ENCODE results near the gene JMJD7.

The JMJD7 gene

DNA sequence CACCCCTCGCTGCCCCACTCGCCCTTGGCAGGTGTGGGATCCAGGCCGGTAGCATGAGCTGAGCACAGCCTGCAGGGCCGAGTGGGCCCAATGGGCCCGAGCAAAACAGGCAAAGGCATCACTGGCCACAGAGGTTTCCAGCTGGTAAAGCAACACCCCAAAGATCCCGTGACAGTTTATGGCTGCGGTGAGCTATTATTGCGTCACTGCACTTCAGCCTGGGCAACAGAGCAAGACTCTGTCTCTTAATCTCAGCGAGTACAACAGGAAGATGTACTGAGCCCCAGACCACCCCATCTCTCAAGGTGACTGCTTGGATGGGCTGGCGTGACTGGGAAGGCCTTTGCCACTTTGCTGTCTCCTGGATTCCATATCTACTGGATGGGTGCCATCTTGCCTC lies 4.3 kb downstream of the JMJD7 start:
- WGBS (ENCODE audit: extremely low coverage, insufficient coverage, insufficient read length), result no CpG with 5 or more reads among the region's 10 CpGs
- no peaks in the 10 kb centered on the region for H3K9me3 ChIP-seq (ENCODE audit: insufficient read depth, low read depth, low read length)
- no peak overlapping the region for H2BK5ac ChIP-seq (ENCODE audit: low read depth, low read length, poor library complexity)

DNA sequence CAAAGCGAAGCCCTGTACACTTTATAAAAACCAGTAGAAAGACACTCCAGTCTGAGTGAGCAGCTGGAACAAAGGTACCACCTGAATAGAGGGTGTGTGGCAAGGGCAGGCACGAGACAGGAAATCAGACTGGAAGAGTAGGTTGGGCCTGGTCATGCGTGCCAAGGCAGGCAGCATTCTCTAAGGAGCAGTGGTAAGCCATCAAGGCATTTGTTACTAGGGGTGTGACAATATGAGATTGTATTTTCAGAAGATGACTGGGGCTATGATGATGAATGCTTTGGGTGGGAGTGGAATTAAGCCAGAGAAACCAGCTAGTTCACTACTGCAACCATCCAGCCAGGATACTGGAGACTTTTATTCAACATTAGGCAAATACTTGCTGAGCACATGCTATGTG lies 5.0 kb downstream of the JMJD7 start:
- no peak overlapping the region for H3K4me2 ChIP-seq (ENCODE audit: low read length)
- no peak overlapping the region for H3K9ac ChIP-seq (ENCODE audit: low read length)
- no peak overlapping the region for H3K27ac ChIP-seq (ENCODE audit: low read depth, low read length)
- no peaks in the 10 kb centered on the region for H3K27me3 ChIP-seq (ENCODE audit: insufficient read depth, low read length)
- H2AFZ ChIP-seq (ENCODE audit: insufficient read depth, low read length, poor library complexity), result no peak overlapping the region
- H3K4ac ChIP-seq (ENCODE audit: low read depth, low read length), result no peak overlapping the region
- peaks cover 0 to 5% of the 10 kb centered on the region in 2 experiments for H3K36me3 ChIP-seq (ENCODE audit: control insufficient read depth in 1 of 2, insufficient read depth in 2 of 2, low read length in 2 of 2)
- WGBS (ENCODE audit: extremely low coverage, insufficient coverage, insufficient read length), result no CpG with 5 or more reads among the region's 3 CpGs
- peaks cover 4% of the 10 kb centered on the region for H3K79me1 ChIP-seq (ENCODE audit: low read length)
- H4K8ac ChIP-seq (ENCODE audit: low read depth, low read length), result no peak overlapping the region
- H3K23ac ChIP-seq (ENCODE audit: low read length), result no peak overlapping the region
- no peak overlapping the region for H3K4me3 ChIP-seq (ENCODE audit: low read depth, low read length)
- no peak overlapping the region for H2AK5ac ChIP-seq (ENCODE audit: low read length)
- no peaks in the 10 kb centered on the region for H3K4me1 ChIP-seq (ENCODE audit: control insufficient read depth in 1 of 2, insufficient read depth in 2 of 2, low read length in 2 of 2)
- H3K14ac ChIP-seq (ENCODE audit: low read length), result no peak overlapping the region
- peaks cover 3% of the 10 kb centered on the region for H3K79me2 ChIP-seq (ENCODE audit: control insufficient read depth, insufficient read depth, low read length, poor library complexity)
- H3K18ac ChIP-seq (ENCODE audit: low read length), result no peak overlapping the region
- H2BK5ac ChIP-seq (ENCODE audit: low read depth, low read length, poor library complexity), result no peak overlapping the region
- H4K91ac ChIP-seq (ENCODE audit: low read depth, low read length), result no peak overlapping the region
- DNase-seq, result no peak
- no peak overlapping the region for H4K12ac ChIP-seq (ENCODE audit: low read depth, low read length)
- H2BK120ac ChIP-seq (ENCODE audit: insufficient read depth, low read length, poor library complexity), result no peak overlapping the region
- H3K9me3 ChIP-seq (ENCODE audit: insufficient read depth, low read depth, low read length), result no peaks in the 10 kb centered on the region
- no peak overlapping the region for H2BK12ac ChIP-seq (ENCODE audit: low read length)

More for the DNA sequence above, 4.3 kb downstream of the JMJD7 start:
- no peak for DNase-seq
- H3K4ac ChIP-seq (ENCODE audit: low read depth, low read length), result no peak overlapping the region
- H3K79me2 ChIP-seq (ENCODE audit: control insufficient read depth, insufficient read depth, low read length, poor library complexity), result peaks cover 3% of the 10 kb centered on the region
- peaks cover 0 to 3% of the 10 kb centered on the region in 2 experiments for H3K4me1 ChIP-seq (ENCODE audit: control insufficient read depth in 1 of 2, insufficient read depth in 2 of 2, low read length in 2 of 2)
- peaks cover 6% of the 10 kb centered on the region for H3K79me1 ChIP-seq (ENCODE audit: low read length)
- H3K9ac ChIP-seq (ENCODE audit: low read length), result no peak overlapping the region
- H2AK5ac ChIP-seq (ENCODE audit: low read length), result no peak overlapping the region
- H3K4me3 ChIP-seq (ENCODE audit: low read depth, low read length), result no peak overlapping the region
- H3K23ac ChIP-seq (ENCODE audit: low read length), result no peak overlapping the region
- peaks cover 0 to 5% of the 10 kb centered on the region in 2 experiments for H3K36me3 ChIP-seq (ENCODE audit: control insufficient read depth in 1 of 2, insufficient read depth in 2 of 2, low read length in 2 of 2)
- H3K27me3 ChIP-seq (ENCODE audit: insufficient read depth, low read length), result no peaks in the 10 kb centered on the region
- no peak overlapping the region for H3K4me2 ChIP-seq (ENCODE audit: low read length)
- H2BK120ac ChIP-seq (ENCODE audit: insufficient read depth, low read length, poor library complexity), result no peak overlapping the region
- H3K27ac ChIP-seq (ENCODE audit: low read depth, low read length), result no peak overlapping the region
- H4K12ac ChIP-seq (ENCODE audit: low read depth, low read length), result no peak overlapping the region
- H2BK12ac ChIP-seq (ENCODE audit: low read length), result no peak overlapping the region
- no peak overlapping the region for H4K8ac ChIP-seq (ENCODE audit: low read depth, low read length)
- no peak overlapping the region for H4K91ac ChIP-seq (ENCODE audit: low read depth, low read length)
- H3K14ac ChIP-seq (ENCODE audit: low read length), result no peak overlapping the region
- H3K18ac ChIP-seq (ENCODE audit: low read length), result no peak overlapping the region
- no peak overlapping the region for H2AFZ ChIP-seq (ENCODE audit: insufficient read depth, low read length, poor library complexity)

DNA sequence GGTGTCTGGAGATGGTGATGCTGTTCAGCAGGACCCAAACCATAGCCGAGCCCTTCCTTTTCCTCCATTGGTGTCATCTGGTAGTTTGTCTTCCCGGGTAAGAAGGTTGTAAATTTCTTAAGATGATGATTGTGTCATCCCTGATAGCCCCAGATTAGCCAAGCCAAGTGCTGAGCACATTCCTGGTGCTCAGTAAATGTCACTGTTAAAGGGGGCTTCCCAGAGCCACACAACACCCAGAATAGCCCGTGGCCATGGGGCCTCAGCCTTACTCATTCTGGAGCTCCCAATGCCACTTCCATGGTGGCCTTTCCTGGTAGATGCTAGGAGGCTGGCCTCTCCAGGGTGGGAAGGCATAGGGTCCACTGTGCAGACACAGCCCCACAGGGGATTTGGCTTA lies 6.2 kb downstream of the JMJD7 start:
- Histone ChIP-seq H3K9me3 (ENCODE audit: insufficient read depth, low read depth, low read length) (no peaks in the 10 kb centered on the region), H3K27me3 (ENCODE audit: insufficient read depth, low read length) (no peaks in the 10 kb centered on the region), H4K12ac (ENCODE audit: low read depth, low read length) (no peak overlapping the region), H3K4ac (ENCODE audit: low read depth, low read length) (no peak overlapping the region), H3K79me1 (ENCODE audit: low read length) (no peaks in the 10 kb centered on the region), H3K9ac (ENCODE audit: low read length) (no peak overlapping the region), H3K14ac (ENCODE audit: low read length) (no peak overlapping the region), H2BK12ac (ENCODE audit: low read length) (no peak overlapping the region), H2BK5ac (ENCODE audit: low read depth, low read length, poor library complexity) (no peak overlapping the region), H2BK120ac (ENCODE audit: insufficient read depth, low read length, poor library complexity) (no peak overlapping the region), H3K4me2 (ENCODE audit: low read length) (no peak overlapping the region), H3K79me2 (ENCODE audit: control insufficient read depth, insufficient read depth, low read length, poor library complexity) (no peaks in the 10 kb centered on the region), H4K8ac (ENCODE audit: low read depth, low read length) (no peak overlapping the region), H2AK5ac (ENCODE audit: low read length) (no peak overlapping the region), H3K4me3 (ENCODE audit: low read depth, low read length) (no peak overlapping the region), H3K36me3 (ENCODE audit: control insufficient read depth in 1 of 2, insufficient read depth in 2 of 2, low read length in 2 of 2) (peaks cover 0 to 5% of the 10 kb centered on the region in 2 experiments), H4K91ac (ENCODE audit: low read depth, low read length) (no peak overlapping the region), H3K23ac (ENCODE audit: low read length) (no peak overlapping the region), H3K27ac (ENCODE audit: low read depth, low read length) (no peak overlapping the region), H3K18ac (ENCODE audit: low read length) (no peak overlapping the region), H3K4me1 (ENCODE audit: control insufficient read depth in 1 of 2, insufficient read depth in 2 of 2, low read length in 2 of 2) (no peaks in the 10 kb centered on the region), H2AFZ (ENCODE audit: insufficient read depth, low read length, poor library complexity) (no peak overlapping the region)
- DNase-seq, result no peak
- no CpG with 5 or more reads among the region's 3 CpGs for WGBS (ENCODE audit: extremely low coverage, insufficient coverage, insufficient read length)

DNA sequence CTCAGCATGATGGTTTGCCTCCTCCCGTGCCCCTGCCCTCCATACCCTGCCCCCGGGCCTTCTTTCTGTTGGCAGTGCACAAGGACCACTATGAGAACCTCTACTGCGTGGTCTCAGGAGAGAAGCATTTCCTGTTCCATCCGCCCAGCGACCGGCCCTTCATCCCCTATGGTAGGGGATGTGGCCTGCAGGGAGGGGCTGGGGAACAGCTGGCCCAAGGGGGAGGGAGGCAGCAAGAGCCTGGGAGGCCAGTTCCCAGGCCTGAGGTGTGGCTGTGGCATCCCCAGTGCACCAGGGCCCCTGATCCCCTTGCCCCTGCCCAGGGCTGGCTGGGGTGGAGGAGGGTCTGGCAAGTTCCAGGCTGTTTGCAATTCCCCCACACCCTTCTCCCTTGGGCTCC lies 8.2 kb downstream of the JMJD7 start:
- Histone ChIP-seq H2BK12ac (ENCODE audit: low read length) (no peak overlapping the region), H3K9me3 (ENCODE audit: insufficient read depth, low read depth, low read length) (no peaks in the 10 kb centered on the region), H3K27me3 (ENCODE audit: insufficient read depth, low read length) (no peaks in the 10 kb centered on the region), H2AK5ac (ENCODE audit: low read length) (no peak overlapping the region), H3K27ac (ENCODE audit: low read depth, low read length) (no peak overlapping the region), H2AFZ (ENCODE audit: insufficient read depth, low read length, poor library complexity) (no peak overlapping the region), H3K18ac (ENCODE audit: low read length) (no peak overlapping the region), H3K36me3 (ENCODE audit: control insufficient read depth in 1 of 2, insufficient read depth in 2 of 2, low read length in 2 of 2) (peaks cover 0 to 5% of the 10 kb centered on the region in 2 experiments), H2BK5ac (ENCODE audit: low read depth, low read length, poor library complexity) (no peak overlapping the region), H4K8ac (ENCODE audit: low read depth, low read length) (no peak overlapping the region), H3K4me1 (ENCODE audit: control insufficient read depth in 1 of 2, insufficient read depth in 2 of 2, low read length in 2 of 2) (no peaks in the 10 kb centered on the region), H3K4me3 (ENCODE audit: low read depth, low read length) (no peak overlapping the region), H3K14ac (ENCODE audit: low read length) (no peak overlapping the region), H4K12ac (ENCODE audit: low read depth, low read length) (no peak overlapping the region), H4K91ac (ENCODE audit: low read depth, low read length) (no peak overlapping the region), H3K79me1 (ENCODE audit: low read length) (no peaks in the 10 kb centered on the region), H3K79me2 (ENCODE audit: control insufficient read depth, insufficient read depth, low read length, poor library complexity) (no peaks in the 10 kb centered on the region), H3K4me2 (ENCODE audit: low read length) (no peak overlapping the region), H2BK120ac (ENCODE audit: insufficient read depth, low read length, poor library complexity) (no peak overlapping the region), H3K23ac (ENCODE audit: low read length) (no peak overlapping the region), H3K9ac (ENCODE audit: low read length) (no peak overlapping the region), H3K4ac (ENCODE audit: low read depth, low read length) (no peak overlapping the region)
- WGBS (ENCODE audit: extremely low coverage, insufficient coverage, insufficient read length), result no CpG with 5 or more reads among the region's 6 CpGs
- DNase-seq, result no peak

All from trophoblast cell (in vitro differentiated cells and primary cell).